Omental fat pad (tissue), 4 donors: ENCODE results near the gene TMEM201. TPM values are rescaled to one million over a fixed set of nuclear protein-coding genes. Genes with fewer than 3 reads are reported as not detected.

Source experiments
- ATAC-seq: fragments of 150-250 bp; one replicate; pipeline ENCODE4 v1.9.1; 2016; ENCODE audit warnings: mild to moderate bottlenecking, moderate library complexity; ENCODE audit not compliant: low FRiP score
- DNase-seq: peaks from one replicate; pipeline ENCODE4 v3.0.0-alpha.2; 2019; ENCODE audit warnings: low spot score
- total RNA-seq, 4 donors: library from RNA; depleted of rRNA; stranded (reverse); fragments of >200 nt; gene quantifications; one replicate each; pipeline ENCODE4 v1.1.0, GENCODE V29; 2016
- TF ChIP-seq, protein P1 (sequence below), 3 donors: fragments of 450-650 bp; IDR thresholded peaks; one replicate each; pipeline ENCODE4 v1.5.1; 2016 to 2017; ENCODE audit warnings: antibody characterized with exemption in 3 of 3, mild to moderate bottlenecking in 3 of 3, moderate library complexity in 2 of 3

The TMEM201 gene
- total RNA-seq, 4 donors from 2014 or later = 4.5 to 13.1 (median 6.8) TPM

DNA sequence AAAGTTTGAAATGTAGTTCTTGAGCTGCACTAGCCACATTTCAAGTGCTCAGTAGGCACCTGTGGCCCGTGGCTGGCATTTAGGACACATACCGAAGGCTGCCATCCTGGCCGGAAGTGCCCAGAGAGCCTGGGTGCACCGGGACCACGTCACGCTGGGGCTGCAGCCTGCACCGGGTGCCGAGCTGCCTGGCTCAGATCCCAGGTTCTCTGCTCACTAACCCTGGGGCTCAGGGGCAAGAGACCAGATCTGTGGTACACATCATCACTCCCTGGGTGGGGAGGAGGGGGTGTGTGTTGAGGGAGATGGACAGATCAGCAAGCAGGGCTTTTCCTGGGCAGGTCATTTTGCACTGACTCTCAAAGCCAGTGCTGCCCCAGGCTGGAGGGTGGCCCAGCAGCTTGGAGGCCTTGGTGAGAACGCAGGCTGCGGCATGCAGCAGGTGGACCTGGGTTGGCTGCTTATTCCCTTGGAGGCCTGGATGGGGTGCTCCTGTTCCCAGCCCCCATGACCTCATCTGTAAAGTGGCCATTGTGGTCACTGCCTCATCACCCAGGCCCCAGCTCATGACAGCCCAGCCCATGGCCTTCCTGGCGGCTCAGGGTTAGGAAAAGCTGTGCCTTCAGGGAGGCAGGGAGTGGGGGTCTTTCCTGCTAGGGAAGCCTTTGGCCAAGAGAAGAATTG lies 23.6 kb downstream of the TMEM201 start:
- no peak for DNase-seq
- no peak for ATAC-seq
- TF ChIP-seq, protein P1, sequence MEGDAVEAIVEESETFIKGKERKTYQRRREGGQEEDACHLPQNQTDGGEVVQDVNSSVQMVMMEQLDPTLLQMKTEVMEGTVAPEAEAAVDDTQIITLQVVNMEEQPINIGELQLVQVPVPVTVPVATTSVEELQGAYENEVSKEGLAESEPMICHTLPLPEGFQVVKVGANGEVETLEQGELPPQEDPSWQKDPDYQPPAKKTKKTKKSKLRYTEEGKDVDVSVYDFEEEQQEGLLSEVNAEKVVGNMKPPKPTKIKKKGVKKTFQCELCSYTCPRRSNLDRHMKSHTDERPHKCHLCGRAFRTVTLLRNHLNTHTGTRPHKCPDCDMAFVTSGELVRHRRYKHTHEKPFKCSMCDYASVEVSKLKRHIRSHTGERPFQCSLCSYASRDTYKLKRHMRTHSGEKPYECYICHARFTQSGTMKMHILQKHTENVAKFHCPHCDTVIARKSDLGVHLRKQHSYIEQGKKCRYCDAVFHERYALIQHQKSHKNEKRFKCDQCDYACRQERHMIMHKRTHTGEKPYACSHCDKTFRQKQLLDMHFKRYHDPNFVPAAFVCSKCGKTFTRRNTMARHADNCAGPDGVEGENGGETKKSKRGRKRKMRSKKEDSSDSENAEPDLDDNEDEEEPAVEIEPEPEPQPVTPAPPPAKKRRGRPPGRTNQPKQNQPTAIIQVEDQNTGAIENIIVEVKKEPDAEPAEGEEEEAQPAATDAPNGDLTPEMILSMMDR (IDR thresholded peaks at IDR 0.05) = no peak

DNA sequence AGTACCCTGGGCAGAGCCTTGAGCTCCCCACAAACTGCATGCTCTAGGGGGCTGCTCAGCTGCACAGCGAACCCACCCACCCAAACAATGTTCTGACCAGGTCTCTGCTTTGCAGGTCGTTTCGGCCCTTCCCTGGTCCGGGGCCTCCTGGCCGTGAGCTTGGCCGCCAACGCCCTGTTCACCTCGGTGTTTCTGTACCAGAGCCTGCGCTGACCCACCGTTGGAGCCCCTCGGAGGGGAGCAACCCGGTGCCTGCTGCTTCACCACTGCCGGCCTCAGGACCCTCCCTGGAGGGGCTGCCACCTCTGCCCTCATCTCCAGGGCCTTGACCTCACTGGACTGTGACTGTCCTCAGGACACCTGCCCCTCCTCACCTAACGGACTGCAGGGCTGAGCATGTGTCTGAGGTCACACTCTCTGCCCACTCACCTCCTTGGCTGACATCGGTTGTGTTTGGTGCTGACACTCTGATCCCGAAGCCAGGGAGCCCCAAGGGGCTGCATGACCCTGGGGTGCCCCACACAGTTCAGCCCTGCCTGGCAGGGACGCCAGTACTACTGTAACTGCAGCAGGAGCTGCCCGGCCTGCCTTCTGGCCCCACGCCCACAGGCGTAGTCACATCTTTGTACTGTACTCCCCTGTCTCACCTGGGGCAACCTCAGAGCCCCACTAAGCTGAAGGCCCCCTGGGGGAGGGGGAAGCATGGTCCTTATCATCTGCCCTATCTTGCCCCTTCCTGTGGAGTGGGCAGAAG lies 24.3 kb downstream of the TMEM201 start:
- ATAC-seq (no peak), DNase-seq (no peak)
- TF ChIP-seq, protein P1 (IDR thresholded peaks at IDR 0.05) = no peak

DNA sequence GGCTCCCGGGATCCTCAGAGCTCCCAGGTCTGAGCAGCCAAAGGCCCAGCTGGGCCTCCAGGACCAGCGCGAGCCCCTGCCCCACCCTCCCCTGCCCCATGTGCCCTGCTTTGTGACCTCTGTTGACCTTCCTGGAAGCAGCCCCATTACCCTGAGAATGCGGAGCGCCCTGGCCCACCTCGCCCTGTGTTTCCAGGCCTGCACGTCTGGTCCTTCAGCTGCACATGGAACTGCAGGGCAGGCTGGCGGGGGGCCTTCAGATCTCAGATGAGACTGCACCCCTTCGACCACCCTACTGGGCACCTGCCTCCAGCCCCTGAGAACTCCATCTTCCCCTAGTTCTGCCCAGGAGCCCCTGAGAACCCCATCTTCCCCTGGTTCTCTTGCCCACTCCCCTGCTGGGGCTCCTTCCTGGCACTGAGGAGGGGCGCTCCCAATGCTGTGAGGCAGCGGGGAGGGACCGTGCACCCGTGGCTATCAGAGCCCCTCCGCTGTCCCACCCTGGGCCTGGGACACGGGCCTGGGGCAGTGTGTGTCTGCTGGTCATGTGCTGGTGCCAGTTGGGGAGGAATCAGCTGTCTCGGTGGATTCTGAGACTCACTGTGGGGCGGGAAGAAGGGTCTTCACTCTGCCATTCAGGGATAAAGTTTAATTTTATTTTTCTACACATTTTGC lies 25.1 kb downstream of the TMEM201 start:
- ATAC-seq (no peak), DNase-seq (no peak)

DNA sequence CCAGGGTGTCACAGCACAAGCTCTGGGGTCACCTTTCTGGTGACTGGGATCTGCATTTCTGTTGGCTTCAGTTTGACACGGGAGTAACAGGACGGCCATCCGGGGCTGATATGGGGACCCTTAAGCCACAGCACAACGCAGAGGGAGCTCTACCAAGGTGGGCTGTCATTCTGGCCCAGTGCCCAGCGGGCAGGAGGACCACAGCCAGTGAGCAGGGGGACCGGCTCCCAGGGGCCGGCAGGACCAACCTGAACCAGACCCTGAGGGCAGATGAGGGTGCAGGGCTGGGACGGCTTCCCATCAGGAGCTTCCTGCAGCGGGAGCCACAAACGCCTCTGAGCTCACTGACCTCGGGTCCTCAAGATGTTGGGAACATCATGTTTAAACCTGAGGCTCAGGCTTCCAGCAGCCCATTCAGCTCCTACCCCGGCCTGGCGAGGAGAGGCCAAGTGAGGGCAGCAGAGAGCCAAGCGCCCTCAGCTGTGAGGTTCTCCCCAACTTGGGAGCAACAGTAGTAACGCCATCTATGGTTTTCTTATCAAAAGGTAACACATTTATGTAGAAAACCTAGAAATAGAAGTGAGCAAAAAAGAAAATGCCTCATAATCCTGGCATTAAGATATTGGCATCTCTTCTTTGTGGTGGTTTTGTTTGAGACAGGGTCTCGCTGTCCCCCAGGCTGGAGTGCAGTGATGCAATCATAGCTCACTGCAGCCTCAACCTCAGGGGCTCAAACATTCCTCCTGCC lies 26.8 kb downstream of the TMEM201 start:
- TF ChIP-seq, protein P1 (IDR thresholded peaks at IDR 0.05) = no peak
- ATAC-seq (no peak), DNase-seq (no peak)

More for the DNA sequence above, 25.1 kb downstream of the TMEM201 start:
- TF ChIP-seq, protein P1 (IDR thresholded peaks at IDR 0.05) = no peak

DNA sequence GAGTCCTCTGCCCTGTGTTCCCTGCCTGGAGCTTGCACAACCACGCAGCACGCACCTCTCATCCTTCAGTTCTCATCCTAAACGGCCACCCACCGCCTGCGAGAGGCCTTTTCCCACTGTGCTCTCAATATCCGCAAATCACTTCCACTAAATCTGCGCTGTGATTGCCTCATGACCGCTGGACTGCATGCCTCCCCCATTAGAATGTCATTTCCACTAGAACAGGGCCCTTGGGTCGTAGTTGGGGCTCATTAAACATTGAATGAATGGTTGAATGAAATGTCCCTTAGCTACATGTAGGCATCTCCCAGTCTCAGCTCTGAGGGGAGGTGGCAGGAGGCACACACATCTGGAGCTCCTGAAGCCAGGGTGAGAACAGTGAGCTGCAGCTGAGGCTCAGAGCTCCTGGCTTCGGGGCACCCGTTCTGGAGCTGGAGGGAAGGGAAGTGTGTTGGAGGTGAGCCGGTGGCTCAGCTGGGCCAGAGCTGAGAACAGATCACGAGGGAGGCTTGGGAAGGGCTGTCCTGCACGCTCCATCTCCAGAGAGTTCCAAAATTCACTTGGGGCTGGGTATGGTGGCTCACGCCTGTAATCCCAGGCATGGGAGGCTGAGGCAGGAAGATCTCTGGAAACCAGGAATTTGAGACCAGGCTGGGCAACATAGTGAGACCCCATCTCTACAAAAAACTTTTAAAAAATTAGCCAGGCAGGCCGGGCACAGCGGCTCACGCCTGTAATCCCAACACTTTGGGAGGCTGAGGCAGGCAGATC lies 30.4 kb downstream of the TMEM201 start:
- DNase-seq (no peak), ATAC-seq (no peak)
- TF ChIP-seq, protein P1 (IDR thresholded peaks at IDR 0.05) = no peak

DNA sequence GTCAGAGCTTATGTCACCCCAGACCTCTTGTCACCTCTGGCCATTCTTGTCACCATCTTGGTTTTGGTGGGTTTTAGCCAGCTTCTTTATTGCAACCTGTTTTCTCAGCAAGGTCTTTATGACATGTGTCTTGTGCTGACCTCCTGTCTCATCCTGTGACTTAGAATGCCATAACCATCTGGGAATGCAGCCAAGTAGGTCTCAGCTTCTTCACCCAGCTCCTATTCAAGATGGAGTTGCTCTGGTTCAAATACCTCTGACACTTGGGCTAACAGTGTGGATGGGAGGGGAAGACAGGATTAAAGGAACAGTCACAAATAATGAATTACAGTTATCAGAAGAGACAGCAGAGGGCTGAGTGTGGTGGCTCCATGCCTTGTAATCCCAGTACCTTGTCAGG lies 32.3 kb downstream of the TMEM201 start:
- no peak for DNase-seq
- no peak for ATAC-seq
- TF ChIP-seq, protein P1 (IDR thresholded peaks at IDR 0.05) = no peak
